ENCODE results near the gene TECR. TPM values are rescaled to one million over a fixed set of nuclear protein-coding genes. Genes with fewer than 3 reads are reported as not detected.
"Not testable (repeated sequence)": the region's sequence is repeated elsewhere in the genome, so short reads cannot be mapped to it uniquely, and the experiment has no call there.

The TECR gene
- total and polyA plus RNA-seq, 2 of the 13 experiments (the other 11 are each of a cell fraction or from before 2014, with no cell fraction given), result 54.9 to 121 TPM

DNA sequence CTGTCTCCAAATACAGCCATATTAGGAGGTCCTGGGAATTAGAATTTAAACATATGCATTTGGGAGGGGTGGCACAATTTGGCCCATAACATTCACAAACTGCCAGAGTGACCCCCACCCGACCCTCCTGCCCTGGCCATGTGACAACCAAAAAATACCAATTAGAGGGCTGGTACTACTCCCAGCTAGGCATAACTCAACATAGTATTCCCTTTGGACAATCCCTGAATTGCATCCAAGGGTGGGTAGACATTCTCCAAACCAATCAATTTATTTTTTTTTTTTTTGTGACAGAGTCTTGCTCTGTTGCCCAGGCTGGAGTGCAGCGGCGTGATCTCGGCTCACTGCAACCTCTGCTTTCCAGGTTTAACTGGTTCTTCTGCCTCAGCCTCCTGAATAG is 83.3 kb downstream of the TECR start (continued):
- no peak for TF ChIP-seq ZNF724P (CRISPR knock-in tag; IDR thresholded peaks at IDR 0.05; ENCODE audit: borderline replicate concordance)

DNA sequence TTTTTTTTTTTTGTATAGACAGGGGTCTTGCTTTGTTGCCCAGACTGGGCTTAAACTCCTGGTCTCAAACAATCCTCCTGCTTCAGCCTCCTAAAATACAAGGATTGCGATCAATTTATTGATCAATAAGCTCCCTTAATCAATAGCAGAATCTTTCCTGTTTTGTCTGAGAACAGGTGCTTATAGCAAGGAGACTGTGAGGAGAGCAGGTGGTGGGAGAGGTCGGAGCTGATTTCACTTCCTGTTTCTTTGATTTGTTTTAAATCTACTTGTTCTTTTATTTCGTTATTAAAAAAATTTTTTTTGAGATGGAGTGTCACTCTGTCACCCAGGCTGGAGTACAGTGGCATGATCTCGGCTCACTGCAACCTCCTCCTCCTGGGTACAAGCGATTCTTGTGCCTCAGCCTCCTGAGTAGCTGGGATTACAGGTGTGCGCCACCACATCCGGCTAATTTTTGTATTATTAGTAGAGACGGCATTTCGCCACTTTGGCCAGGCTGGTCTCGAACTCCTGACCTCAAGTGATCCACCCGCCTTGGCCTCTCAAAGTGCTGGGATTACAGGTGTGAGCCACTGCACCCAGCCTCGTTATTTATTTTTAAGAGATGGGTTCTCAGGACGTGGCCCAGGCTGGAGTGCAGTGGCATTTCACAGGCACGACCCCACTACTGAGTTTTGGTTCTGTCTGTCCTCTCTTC is 84.2 kb downstream of the TECR start:
- H3K4me2 ChIP-seq (ENCODE audit: low read depth, low read length); H3K9ac ChIP-seq (ENCODE audit: insufficient read depth, low read depth, low read length); BruUV-seq (replicated peaks); intact Hi-C loops (cut with micrococcal nuclease; ENCODE audit: unreplicated experiment); H3K79me2 ChIP-seq (ENCODE audit: insufficient read depth, low read length); H2AFZ ChIP-seq (ENCODE audit: low read length); H3K36me3 ChIP-seq (replicated peaks in 1 of 2; ENCODE audit: control insufficient read depth in 1 of 2, insufficient read depth in 2 of 2, low read length in 2 of 2); CTCF ChIA-PET (ENCODE audit: low intra/inter-chr PET ratio, low total read pairs); POLR2A ChIA-PET; H3K4me3 ChIP-seq (replicated peaks in 1 of 3; ENCODE audit: insufficient read depth in 1 of 3, low read depth in 2 of 3, low read length in 3 of 3); H3K27me3 ChIP-seq (ENCODE audit: control insufficient read depth in 1 of 2, insufficient read depth in 2 of 2, low read length in 2 of 2); FAIRE-seq; DNase-seq (ENCODE audit: low spot score); H4K20me1 ChIP-seq (ENCODE audit: insufficient read depth, low read length); ATAC-seq; H3K9me3 ChIP-seq (ENCODE audit: low read length); H3K27ac ChIP-seq (ENCODE audit: extremely low read length, insufficient read depth, low read length); in situ Hi-C loops (cut with HindIII; ENCODE audit: extremely low pct_ligation_motif_present, low pct_unique_long_range_greater_than_20kb): not testable (repeated sequence)
- WGBS (ENCODE audit: low lambda C conversion rate), result 61% methylated on average over 14 of the region's 14 CpGs
- H3K4me1 ChIP-seq (ENCODE audit: insufficient read depth, low read length), result peaks cover 16% of the 10 kb centered on the region

- Histone ChIP-seq H4K20me1 (ENCODE audit: insufficient read depth, low read length) (no peaks in the 10 kb centered on the region), H3K36me3 (replicated peaks in 1 of 2; ENCODE audit: control insufficient read depth in 1 of 2, insufficient read depth in 2 of 2, low read length in 2 of 2) (no peaks in the 10 kb centered on the region), H3K27me3 (ENCODE audit: control insufficient read depth in 1 of 2, insufficient read depth in 2 of 2, low read length in 2 of 2) (no peaks in the 10 kb centered on the region; a peak in 1 of 5 replicates), H3K4me2 (ENCODE audit: low read depth, low read length) (no peak overlapping the region), H3K4me3 (replicated peaks in 1 of 3; ENCODE audit: insufficient read depth in 1 of 3, low read depth in 2 of 3, low read length in 3 of 3) (no peak overlapping the region), H3K9me3 (ENCODE audit: low read length) (peaks cover 4% of the 10 kb centered on the region), H3K79me2 (ENCODE audit: insufficient read depth, low read length) (no peaks in the 10 kb centered on the region), H3K27ac (ENCODE audit: extremely low read length, insufficient read depth, low read length) (no peak overlapping the region), H2AFZ (ENCODE audit: low read length) (no peak overlapping the region), H3K4me1 (ENCODE audit: insufficient read depth, low read length) (peaks cover 16% of the 10 kb centered on the region), H3K9ac (ENCODE audit: insufficient read depth, low read depth, low read length) (no peak overlapping the region)
- ChIA-PET CTCF (ENCODE audit: low intra/inter-chr PET ratio, low total read pairs) (no interaction called here), POLR2A (no interaction called here)
- ATAC-seq (no peak), DNase-seq (ENCODE audit: low spot score) (no peak), FAIRE-seq (no peak)
- in situ Hi-C loops (cut with HindIII; ENCODE audit: extremely low pct_ligation_motif_present, low pct_unique_long_range_greater_than_20kb) (no loop called here), intact Hi-C loops (cut with micrococcal nuclease; ENCODE audit: unreplicated experiment) (no loop called here)
- no TSS peak for BruUV-seq (replicated peaks)
- WGBS (ENCODE audit: low lambda C conversion rate), result 21% methylated on average over 4 of the region's 4 CpGs
- TF ChIP-seq GPBP1L1 (CRISPR knock-in tag; IDR thresholded peaks at IDR 0.05) (no peak), JDP2 (CRISPR knock-in tag; IDR thresholded peaks at IDR 0.05; ENCODE audit: borderline replicate concordance) (no peak), SALL2 (CRISPR knock-in tag; IDR thresholded peaks at IDR 0.05) (no peak), GTF3A (CRISPR knock-in tag; conservative IDR thresholded peaks at IDR 0.05) (no peak), ZNF430 (CRISPR knock-in tag; IDR thresholded peaks at IDR 0.05) (no peak), TEAD3 (CRISPR knock-in tag; optimal IDR thresholded peaks at IDR 0.05; ENCODE audit: borderline replicate concordance) (no peak), MTA3 (CRISPR knock-in tag; IDR thresholded peaks at IDR 0.05) (no peak), ERF (CRISPR knock-in tag; IDR thresholded peaks at IDR 0.05) (no peak), PHF5A (CRISPR knock-in tag; IDR thresholded peaks at IDR 0.05; ENCODE audit: low read depth, unreplicated experiment) (no peak), CENPX (CRISPR knock-in tag; IDR thresholded peaks at IDR 0.05) (no peak), ZNF652 (CRISPR knock-in tag; IDR thresholded peaks at IDR 0.05; ENCODE audit: borderline replicate concordance, low read depth) (no peak), ZNF484 (CRISPR knock-in tag; IDR thresholded peaks at IDR 0.05; ENCODE audit: borderline replicate concordance, low read depth) (no peak), NFIB (CRISPR knock-in tag; IDR thresholded peaks at IDR 0.05; ENCODE audit: borderline replicate concordance) (no peak), ZNF441 (CRISPR knock-in tag; IDR thresholded peaks at IDR 0.05; ENCODE audit: borderline replicate concordance) (no peak)
- TF ChIP-seq, protein P1, sequence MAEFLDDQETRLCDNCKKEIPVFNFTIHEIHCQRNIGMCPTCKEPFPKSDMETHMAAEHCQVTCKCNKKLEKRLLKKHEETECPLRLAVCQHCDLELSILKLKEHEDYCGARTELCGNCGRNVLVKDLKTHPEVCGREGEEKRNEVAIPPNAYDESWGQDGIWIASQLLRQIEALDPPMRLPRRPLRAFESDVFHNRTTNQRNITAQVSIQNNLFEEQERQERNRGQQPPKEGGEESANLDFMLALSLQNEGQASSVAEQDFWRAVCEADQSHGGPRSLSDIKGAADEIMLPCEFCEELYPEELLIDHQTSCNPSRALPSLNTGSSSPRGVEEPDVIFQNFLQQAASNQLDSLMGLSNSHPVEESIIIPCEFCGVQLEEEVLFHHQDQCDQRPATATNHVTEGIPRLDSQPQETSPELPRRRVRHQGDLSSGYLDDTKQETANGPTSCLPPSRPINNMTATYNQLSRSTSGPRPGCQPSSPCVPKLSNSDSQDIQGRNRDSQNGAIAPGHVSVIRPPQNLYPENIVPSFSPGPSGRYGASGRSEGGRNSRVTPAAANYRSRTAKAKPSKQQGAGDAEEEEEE (CRISPR knock-in tag; IDR thresholded peaks at IDR 0.05; ENCODE audit: borderline replicate concordance), result no peak
These were observed 84.7 kb downstream of the TECR start for GRCh38 chr19:14614099-14614412.
